GM10266 (cell line): ENCODE measurements around the gene METAP1D.

ENCODE experiments used
- DNase-seq: peaks from one replicate; pipeline ENCODE4 v3.0.0; 2012; ENCODE audit errors: extremely low spot score
- TF ChIP-seq, protein P1 (sequence below): IDR thresholded peaks from 2 replicates; pipeline ENCODE4 v1.5.1; 2012; ENCODE audit warnings: mild to moderate bottlenecking, low read depth; ENCODE audit not compliant: control insufficient read depth, insufficient read depth; ENCODE audit errors: missing control alignments

The METAP1D gene

GRCh38 chr2:172072706-172073105 lies 73.0 kb downstream of the METAP1D start:
- TF ChIP-seq, protein P1, sequence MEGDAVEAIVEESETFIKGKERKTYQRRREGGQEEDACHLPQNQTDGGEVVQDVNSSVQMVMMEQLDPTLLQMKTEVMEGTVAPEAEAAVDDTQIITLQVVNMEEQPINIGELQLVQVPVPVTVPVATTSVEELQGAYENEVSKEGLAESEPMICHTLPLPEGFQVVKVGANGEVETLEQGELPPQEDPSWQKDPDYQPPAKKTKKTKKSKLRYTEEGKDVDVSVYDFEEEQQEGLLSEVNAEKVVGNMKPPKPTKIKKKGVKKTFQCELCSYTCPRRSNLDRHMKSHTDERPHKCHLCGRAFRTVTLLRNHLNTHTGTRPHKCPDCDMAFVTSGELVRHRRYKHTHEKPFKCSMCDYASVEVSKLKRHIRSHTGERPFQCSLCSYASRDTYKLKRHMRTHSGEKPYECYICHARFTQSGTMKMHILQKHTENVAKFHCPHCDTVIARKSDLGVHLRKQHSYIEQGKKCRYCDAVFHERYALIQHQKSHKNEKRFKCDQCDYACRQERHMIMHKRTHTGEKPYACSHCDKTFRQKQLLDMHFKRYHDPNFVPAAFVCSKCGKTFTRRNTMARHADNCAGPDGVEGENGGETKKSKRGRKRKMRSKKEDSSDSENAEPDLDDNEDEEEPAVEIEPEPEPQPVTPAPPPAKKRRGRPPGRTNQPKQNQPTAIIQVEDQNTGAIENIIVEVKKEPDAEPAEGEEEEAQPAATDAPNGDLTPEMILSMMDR = no peak
- no peak for DNase-seq

DNA sequence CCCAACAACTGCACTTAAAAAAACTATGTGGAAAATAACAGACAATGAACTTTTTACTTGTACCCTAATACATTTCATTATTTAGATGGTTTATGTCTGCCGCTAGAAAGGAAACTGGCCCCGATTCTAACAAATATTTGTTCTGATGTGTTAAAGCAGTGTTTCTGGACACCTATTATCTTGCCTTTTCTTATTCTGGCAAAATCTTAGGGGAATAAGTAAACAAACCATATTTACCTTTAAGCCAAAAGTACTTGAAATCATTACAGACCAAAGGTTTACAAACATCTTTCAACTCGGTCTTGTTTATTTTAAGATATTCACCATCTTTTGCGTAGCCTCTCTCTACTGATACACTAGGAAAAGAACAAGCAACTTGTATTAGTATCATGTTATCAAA lies 73.8 kb downstream of the METAP1D start:
- TF ChIP-seq, protein P1 = no peak
- no peak for DNase-seq

- DNase-seq = no peak
- TF ChIP-seq, protein P1 = no peak
Measured at GRCh38 chr2:172074254-172074653, 74.5 kb downstream of the METAP1D start.

- TF ChIP-seq, protein P1 = no peak
- DNase-seq = no peak
Measured at GRCh38 chr2:172079416-172079815, 79.7 kb downstream of the METAP1D start.

GRCh38 chr2:172079838-172080640 lies 80.3 kb downstream of the METAP1D start:
- DNase-seq = no peak
- TF ChIP-seq, protein P1 = no peak

DNA sequence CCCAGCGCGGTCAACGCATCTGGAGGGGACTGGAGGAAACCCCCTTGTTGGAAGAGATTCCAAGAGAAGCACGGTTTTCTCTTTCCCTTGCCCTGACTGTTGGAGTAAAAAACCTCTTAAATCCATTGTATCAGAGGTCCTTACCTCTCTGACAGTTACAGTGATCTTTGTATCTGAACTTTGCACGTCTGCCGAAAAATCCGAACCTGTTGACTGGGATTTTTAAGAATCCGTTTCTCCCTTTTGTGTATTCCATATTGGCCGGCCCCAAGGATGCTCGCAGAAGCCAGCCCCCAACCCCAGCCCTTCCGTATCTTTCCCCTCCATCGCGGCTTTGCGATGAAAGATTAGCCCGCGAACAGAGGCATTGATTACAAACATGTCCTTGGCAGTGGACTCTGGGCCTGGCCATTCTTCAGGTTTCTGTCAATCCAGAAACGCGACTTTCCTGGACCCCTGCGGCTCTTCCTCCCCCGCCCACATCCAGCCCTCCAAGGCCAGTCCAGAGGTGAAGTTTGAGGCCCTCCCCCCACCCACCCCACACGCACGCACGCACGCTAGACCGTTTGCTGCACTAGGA lies 81.0 kb downstream of the METAP1D start:
- TF ChIP-seq, protein P1 = no peak
- no peak for DNase-seq
